ENCODE data around the gene PDIK1L. TPM values are rescaled to one million over a fixed set of nuclear protein-coding genes. Genes with fewer than 3 reads are reported as not detected.
A peak's percentile ranks its signal among the peaks of the same experiment; 100 is the strongest.

PDIK1L gene
- total and polyA plus RNA-seq, 9 of the 15 experiments (the other 6 are each of a cell fraction or from before 2014, with no cell fraction given), result 12.8 to 30.2 (median 21.5) TPM

- TF ChIP-seq TAF9B (IDR thresholded peaks at IDR 0.05; ENCODE audit: partially characterized antibody) (no peak), HINFP (tag; conservative IDR thresholded peaks at IDR 0.05; ENCODE audit: low read depth) (peak; percentile 46; the same call in 1 of the 2 replicates), NBN (IDR thresholded peaks at IDR 0.05; ENCODE audit: low read depth) (0 out of 2 replicates have a peak, but pooled peaks have one; percentile 35), ZNF589 (CRISPR knock-in tag; IDR thresholded peaks at IDR 0.05; ENCODE audit: low read depth) (no peak; the same call in 1 of the 2 replicates), CEBPB (tag; IDR thresholded peaks at IDR 0.05) (peak; percentile 88), NFE2 (IDR thresholded peaks at IDR 0.05; ENCODE audit: low read depth) (peak; percentile 2; the same call in 1 of the 2 replicates), RBM22 (IDR thresholded peaks at IDR 0.05; ENCODE audit: low read depth, low read length, poor library complexity, severe bottlenecking) (no peak), DMBX1 (CRISPR knock-in tag; IDR thresholded peaks at IDR 0.05; ENCODE audit: borderline replicate concordance) (peak; percentile 78; the same call in 1 of the 2 replicates), GATA2 (CRISPR knock-in tag; IDR thresholded peaks at IDR 0.05) (peak; percentile 19), ZNF175 (CRISPR knock-in tag; IDR thresholded peaks at IDR 0.05; ENCODE audit: low read depth) (0 out of 2 replicates have a peak, but pooled peaks have one; percentile 72), AFF1 (IDR thresholded peaks at IDR 0.05; ENCODE audit: low read depth in 1 of 2, partially characterized antibody in 2 of 2) (peak in 1 of 2 experiments; percentile 34), DPF2 (IDR thresholded peaks at IDR 0.05) (peak; percentile 49; the same call in 1 of the 2 replicates), ZNF766 (CRISPR knock-in tag; conservative IDR thresholded peaks at IDR 0.05) (peak; percentile 70; the same call in 1 of the 2 replicates), ZNF592 (IDR thresholded peaks at IDR 0.05) (peak; percentile 77; the same call in 1 of the 2 replicates), ZNF197 (CRISPR knock-in tag; IDR thresholded peaks at IDR 0.05; ENCODE audit: low read depth) (peak; percentile 54; the same call in 1 of the 2 replicates), POLR2A (conservative IDR thresholded peaks at IDR 0.05) (no peak), ZNF165 (CRISPR knock-in tag; IDR thresholded peaks at IDR 0.05; ENCODE audit: borderline replicate concordance) (no peak)
Measured at GRCh38 chr1:26121854-26122773, 10.5 kb downstream of the PDIK1L start (continued).
